ENCODE measurements around the gene ATG4D.
"Not testable (repeated sequence)": the region's sequence is repeated elsewhere in the genome, so short reads cannot be mapped to it uniquely, and the experiment has no call there.

Gene ATG4D

GRCh38 chr19:10532457-10532856 lies 11.2 kb upstream of the ATG4D start:
- no peak for DNase-seq (ENCODE audit: low read depth)
- no peak for TF ChIP-seq CTCF (IDR thresholded peaks at IDR 0.05; ENCODE audit: low read depth, low read length, missing control alignments)
- in situ Hi-C loops (cut with HindIII; ENCODE audit: low sequenced_read_pairs): no loop called here
- no peak overlapping the region for H3K4me3 ChIP-seq (ENCODE audit: low read depth, low read length)

- DNase-seq (ENCODE audit: low read depth): no peak
- TF ChIP-seq CTCF (IDR thresholded peaks at IDR 0.05; ENCODE audit: low read depth, low read length, missing control alignments): no peak
- in situ Hi-C loops (cut with HindIII; ENCODE audit: low sequenced_read_pairs): no loop called here
Measured at GRCh38 chr19:10533646-10534386, 9.9 kb upstream of the ATG4D start.

GRCh38 chr19:10535613-10536012 lies 8.1 kb upstream of the ATG4D start:
- DNase-seq (ENCODE audit: low read depth): no peak
- H3K4me3 ChIP-seq (ENCODE audit: low read depth, low read length): no peak overlapping the region
- no peak for TF ChIP-seq CTCF (IDR thresholded peaks at IDR 0.05; ENCODE audit: low read depth, low read length, missing control alignments)
- in situ Hi-C loops (cut with HindIII; ENCODE audit: low sequenced_read_pairs): no loop called here

More at GRCh38 chr19:10533646-10534386, 9.9 kb upstream of the ATG4D start:
- no peak overlapping the region for H3K4me3 ChIP-seq (ENCODE audit: low read depth, low read length)

- TF ChIP-seq CTCF (IDR thresholded peaks at IDR 0.05; ENCODE audit: low read depth, low read length, missing control alignments): no peak
- no peak for DNase-seq (ENCODE audit: low read depth)
- H3K4me3 ChIP-seq (ENCODE audit: low read depth, low read length): no peak overlapping the region
- in situ Hi-C loops (cut with HindIII; ENCODE audit: low sequenced_read_pairs): no loop called here
Measured at GRCh38 chr19:10537668-10538067, 6.0 kb upstream of the ATG4D start.

DNA sequence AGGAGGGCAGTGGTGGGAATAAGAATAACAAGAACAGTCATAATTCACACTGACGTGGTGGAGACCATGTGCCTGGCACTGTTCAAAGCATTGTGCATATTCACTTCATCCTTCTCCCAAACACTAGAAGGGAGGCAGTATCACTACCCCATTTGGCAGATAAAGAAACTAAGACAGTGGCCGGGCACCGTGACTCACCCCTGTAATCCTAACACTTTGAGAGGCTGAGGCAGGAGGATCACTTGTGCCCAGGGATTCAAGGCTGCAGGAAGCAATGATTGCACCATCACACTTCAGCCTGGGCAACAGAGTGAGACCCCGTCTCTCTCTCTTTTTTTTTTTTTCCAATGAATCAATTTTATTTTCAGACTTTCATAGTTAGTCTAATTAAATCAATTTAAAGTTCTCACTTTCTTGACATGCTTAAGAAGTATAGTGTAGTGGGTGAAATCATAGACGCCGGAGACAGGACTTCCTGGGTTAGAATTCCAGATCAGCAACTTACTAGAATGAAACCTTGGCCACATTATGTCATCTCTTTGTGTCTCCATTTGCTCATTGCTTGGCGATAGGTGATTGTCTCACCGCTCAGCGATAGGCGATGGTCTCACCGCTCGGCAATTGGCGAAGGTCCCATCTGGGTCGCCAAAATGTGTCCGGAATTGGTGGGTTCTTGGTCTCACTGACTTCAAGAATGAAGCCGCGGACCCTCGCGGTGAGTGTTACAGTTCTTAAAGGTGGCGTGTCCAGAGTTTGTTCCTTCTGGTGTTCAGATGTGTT lies 5.3 kb upstream of the ATG4D start:
- H3K4me3 ChIP-seq (ENCODE audit: low read depth, low read length): no peak overlapping the region
- in situ Hi-C loops (cut with HindIII; ENCODE audit: low sequenced_read_pairs): no loop called here
- no peak for DNase-seq (ENCODE audit: low read depth)
- no peak for TF ChIP-seq CTCF (IDR thresholded peaks at IDR 0.05; ENCODE audit: low read depth, low read length, missing control alignments)

DNA sequence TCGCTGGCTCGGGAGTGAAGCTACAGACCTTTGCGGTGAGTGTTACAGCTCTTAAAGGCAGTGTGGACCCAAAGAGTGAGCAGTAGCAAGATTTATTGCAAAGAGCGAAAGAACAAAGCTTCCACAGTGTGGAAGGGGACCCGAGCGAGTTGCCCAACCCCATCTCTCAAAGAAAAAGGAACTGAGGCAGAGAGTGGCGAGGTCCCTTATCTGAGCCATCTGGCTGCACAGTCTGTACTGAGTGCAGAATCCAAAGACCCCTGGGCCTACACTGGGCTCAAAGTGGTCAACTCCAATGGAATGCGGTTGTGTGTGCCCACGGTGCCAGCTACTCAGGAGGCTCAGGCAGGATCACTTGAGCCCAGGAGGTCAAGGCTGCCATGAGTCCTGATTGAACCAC lies 4.7 kb upstream of the ATG4D start:
- DNase-seq (ENCODE audit: low read depth); H3K4me3 ChIP-seq (ENCODE audit: low read depth, low read length); in situ Hi-C loops (cut with HindIII; ENCODE audit: low sequenced_read_pairs): not testable (repeated sequence)

GRCh38 chr19:10543059-10543419 lies 665 bp upstream of the ATG4D start:
- in situ Hi-C loops (cut with HindIII; ENCODE audit: low sequenced_read_pairs): no loop called here
- TF ChIP-seq CTCF (IDR thresholded peaks at IDR 0.05; ENCODE audit: low read depth, low read length, missing control alignments): no peak
- peak overlapping the region; percentile 88 for H3K4me3 ChIP-seq (ENCODE audit: low read depth, low read length)
- DNase-seq (ENCODE audit: low read depth): no peak
